Endothelial cell (in vitro differentiated cells): ENCODE data around the gene SUFU. TPM values are rescaled to one million over a fixed set of nuclear protein-coding genes. Genes with fewer than 3 reads are reported as not detected.

Experiments used
- DNase-seq: peaks from one replicate; pipeline ENCODE4 v3.0.0; 2021; ENCODE audit warnings: low spot score
- H3K27ac Mint-ChIP-seq: one replicate; pipeline ENCODE4 v1.8.0; 2021; ENCODE audit warnings: mixed read lengths, inconsistent platforms; ENCODE audit not compliant: unreplicated experiment
- H3K27me3 Mint-ChIP-seq: one replicate; pipeline ENCODE4 v1.8.0; 2021; ENCODE audit warnings: mild to moderate bottlenecking, moderate library complexity, mixed read lengths, inconsistent platforms; ENCODE audit not compliant: unreplicated experiment
- H3K36me3 Mint-ChIP-seq: one replicate; pipeline ENCODE4 v1.8.0; 2021; ENCODE audit warnings: mild to moderate bottlenecking, low read depth, mixed read lengths, inconsistent platforms; ENCODE audit not compliant: unreplicated experiment
- H3K4me1 Mint-ChIP-seq: one replicate; pipeline ENCODE4 v1.8.0; 2021; ENCODE audit warnings: mild to moderate bottlenecking, mixed read lengths, inconsistent platforms; ENCODE audit not compliant: unreplicated experiment
- H3K4me3 Mint-ChIP-seq: one replicate; pipeline ENCODE4 v1.8.0; 2021; ENCODE audit warnings: mild to moderate bottlenecking, mixed read lengths, inconsistent platforms; ENCODE audit not compliant: unreplicated experiment
- H3K9me3 Mint-ChIP-seq: one replicate; pipeline ENCODE4 v1.8.0; 2021; ENCODE audit warnings: mixed read lengths, inconsistent platforms; ENCODE audit not compliant: unreplicated experiment
- CTCF ChIP-seq: fragments of 200-600 bp; sonication (generic); IDR thresholded peaks from one replicate; pipeline ENCODE4 v1.5.0; 2021; ENCODE audit warnings: antibody characterized with exemption; ENCODE audit not compliant: unreplicated experiment
- total RNA-seq: library from RNA; stranded (reverse); fragmentation: NEBNext Ultra II Directional; extraction: Animal tissue kit (Norgen Biotek cat#: 25700); gene quantifications from one replicate; pipeline ENCODE4 v1.2.1, GENCODE V29; 2021; ENCODE audit not compliant: unreplicated experiment

Gene SUFU
- total RNA-seq, 1 donor from 2014 or later, result 44.4 TPM

GRCh38 chr10:102565793-102566192 is 62.0 kb downstream of the SUFU start:
- H3K27ac Mint-ChIP-seq, result no peak overlapping the region
- peaks cover 3% of the 10 kb centered on the region for H3K27me3 Mint-ChIP-seq
- H3K4me3 Mint-ChIP-seq, result no peak overlapping the region
- no peak for DNase-seq
- H3K36me3 Mint-ChIP-seq, result peaks cover 15% of the 10 kb centered on the region
- TF ChIP-seq CTCF, result no peak
- H3K9me3 Mint-ChIP-seq, result no peaks in the 10 kb centered on the region
- H3K4me1 Mint-ChIP-seq, result peaks cover 3% of the 10 kb centered on the region

DNA sequence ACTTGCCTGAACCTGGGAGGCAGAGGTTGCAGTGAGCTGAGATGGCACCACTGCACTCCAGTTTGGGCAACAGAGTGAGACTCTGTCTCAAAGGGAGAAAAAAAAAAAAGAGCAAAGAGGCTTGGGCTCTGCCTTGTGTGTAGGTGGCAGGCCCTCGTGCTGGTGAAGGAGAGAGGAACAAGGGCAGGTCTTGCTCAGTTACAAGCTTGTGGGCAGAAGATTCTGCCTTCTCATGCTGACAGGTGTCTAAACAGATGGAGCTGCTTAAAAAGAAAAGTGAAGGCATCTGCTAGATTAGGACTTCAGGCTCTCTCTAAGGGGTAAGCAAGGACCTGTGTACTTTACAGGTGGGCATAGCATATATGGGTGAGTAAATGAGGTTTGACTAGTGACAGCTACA is 75.0 kb downstream of the SUFU start:
- H3K9me3 Mint-ChIP-seq, result no peaks in the 10 kb centered on the region
- DNase-seq, result no peak
- peaks cover 3% of the 10 kb centered on the region for H3K36me3 Mint-ChIP-seq
- peaks cover 50% of the 10 kb centered on the region for H3K4me1 Mint-ChIP-seq
- H3K4me3 Mint-ChIP-seq, result peak overlapping the region; percentile 65
- no peak for TF ChIP-seq CTCF
- H3K27ac Mint-ChIP-seq, result peak overlapping the region; percentile 36
- H3K27me3 Mint-ChIP-seq, result peaks cover 7% of the 10 kb centered on the region

DNA sequence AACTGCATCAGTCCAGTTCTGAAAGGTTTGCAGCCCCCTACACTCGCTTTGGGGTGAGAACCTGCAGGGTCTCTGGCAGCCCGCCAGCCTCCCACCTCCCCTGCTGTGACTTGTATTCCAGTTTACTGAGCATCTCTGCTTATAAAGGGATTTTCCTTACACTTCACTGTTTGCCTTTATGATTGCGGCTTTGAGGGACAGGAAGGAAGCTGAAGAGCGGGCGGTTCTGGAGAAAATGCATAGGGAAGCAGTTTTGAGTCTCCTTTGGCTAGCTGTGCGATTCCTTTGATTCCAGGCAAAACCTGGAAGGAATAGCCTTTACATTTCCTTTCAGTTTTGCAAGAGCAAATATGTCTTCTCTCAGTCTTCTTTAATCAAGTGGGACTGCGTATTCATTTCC is 75.6 kb downstream of the SUFU start:
- Mint-ChIP-seq H3K36me3 (peaks cover 3% of the 10 kb centered on the region), H3K27me3 (peaks cover 7% of the 10 kb centered on the region), H3K4me1 (peaks cover 55% of the 10 kb centered on the region), H3K4me3 (no peak overlapping the region), H3K9me3 (no peaks in the 10 kb centered on the region), H3K27ac (peak overlapping the region; percentile 98)
- no peak for DNase-seq
- no peak for TF ChIP-seq CTCF

GRCh38 chr10:102580230-102580629 is 76.5 kb downstream of the SUFU start:
- no peak for DNase-seq
- peak overlapping the region; percentile 98 for H3K27ac Mint-ChIP-seq
- H3K27me3 Mint-ChIP-seq, result peaks cover 7% of the 10 kb centered on the region
- no peak for TF ChIP-seq CTCF
- no peaks in the 10 kb centered on the region for H3K9me3 Mint-ChIP-seq
- H3K36me3 Mint-ChIP-seq, result peaks cover 3% of the 10 kb centered on the region
- H3K4me1 Mint-ChIP-seq, result peaks cover 56% of the 10 kb centered on the region
- H3K4me3 Mint-ChIP-seq, result peak overlapping the region; percentile 88

GRCh38 chr10:102581401-102581800 is 77.6 kb downstream of the SUFU start:
- Mint-ChIP-seq H3K4me3 (peak overlapping the region; percentile 21), H3K36me3 (peaks cover 3% of the 10 kb centered on the region), H3K4me1 (peaks cover 56% of the 10 kb centered on the region), H3K27me3 (peaks cover 7% of the 10 kb centered on the region), H3K9me3 (no peaks in the 10 kb centered on the region), H3K27ac (peak overlapping the region; percentile 48)
- no peak for TF ChIP-seq CTCF
- DNase-seq, result no peak
